Common myeloid progenitor, CD34-positive (primary cell): ENCODE measurements around the gene ADARB1.

Experiments used
- CTCF ChIA-PET: fragments of 350-600 bp; sonication (Branson Sonifier 250); formaldehyde crosslinking; loops from one replicate; lab custom pipeline; 2021; ENCODE audit warnings: antibody characterized with exemption; lab: Charles Lee
- POLR2A ChIA-PET: fragments of 350-600 bp; sonication (Branson Sonifier 250); formaldehyde crosslinking; loops from one replicate; lab custom pipeline; 2021; ENCODE audit warnings: antibody characterized with exemption; lab: Charles Lee
- DNase-seq, 3 donors: peaks; one replicate each; pipeline versions ENCODE4 v3.0.0 to v3.0.0-alpha.2; 2013
- H3K27ac ChIP-seq, 2 experiments: 1 replicate in 1 of 2; 2 replicates in 1 of 2; pipeline ENCODE4 v1.7.0; 2013; ENCODE audit warnings: inconsistent platforms in 2 of 2, low read length in 2 of 2, mild to moderate bottlenecking in 2 of 2, low read depth in 1 of 2, moderate library complexity in 1 of 2; ENCODE audit not compliant: severe bottlenecking in 2 of 2, insufficient read depth in 1 of 2, poor library complexity in 1 of 2
- H3K27me3 ChIP-seq, 5 experiments: replicated peaks in 2 of 5; 1 replicate in 3 of 5; 2 replicates in 2 of 5; pipeline versions ENCODE4 v1.6.1 to v1.7.0; 2013; ENCODE audit warnings: low read length in 4 of 5, mild to moderate bottlenecking in 2 of 5, moderate library complexity in 2 of 5, inconsistent platforms in 1 of 5; ENCODE audit not compliant: insufficient read depth in 5 of 5, control insufficient read depth in 4 of 5
- H3K36me3 ChIP-seq, 4 experiments: 1 replicate in 2 of 4; 2 replicates in 2 of 4; pipeline versions ENCODE4 v1.6.1 to v1.7.0; 2013; ENCODE audit warnings: low read length in 3 of 4, control low read depth in 1 of 4, mild to moderate bottlenecking in 1 of 4; ENCODE audit not compliant: control insufficient read depth in 4 of 4, insufficient read depth in 4 of 4
- H3K4me1 ChIP-seq, 4 experiments: 1 replicate in 3 of 4; 2 replicates in 1 of 4; pipeline versions ENCODE4 v1.6.1 to v1.7.1; 2013; ENCODE audit warnings: low read length in 3 of 4, mild to moderate bottlenecking in 3 of 4, control low read depth in 1 of 4, inconsistent platforms in 1 of 4, moderate library complexity in 1 of 4; ENCODE audit not compliant: control insufficient read depth in 4 of 4, insufficient read depth in 4 of 4; ENCODE audit errors: control extremely low read depth in 1 of 4
- H3K4me3 ChIP-seq, 7 experiments: 1 replicate in 4 of 7; 2 replicates in 3 of 7; pipeline versions ENCODE4 v1.5.1 to v1.7.0; 2013; ENCODE audit warnings: mild to moderate bottlenecking in 7 of 7, low read length in 6 of 7, moderate library complexity in 6 of 7, inconsistent platforms in 2 of 7, low read depth in 2 of 7, control low read depth in 1 of 7; ENCODE audit not compliant: insufficient read depth in 4 of 7, control insufficient read depth in 1 of 7; ENCODE audit errors: extremely low read depth in 1 of 7
- H3K9me3 ChIP-seq, 5 experiments: 1 replicate in 4 of 5; 2 replicates in 1 of 5; pipeline versions ENCODE4 v1.6.1 to v1.7.1; 2013; ENCODE audit warnings: low read length in 4 of 5, mild to moderate bottlenecking in 2 of 5, inconsistent platforms in 1 of 5, low read depth in 1 of 5, moderate library complexity in 1 of 5; ENCODE audit not compliant: control insufficient read depth in 4 of 5, insufficient read depth in 2 of 5; ENCODE audit errors: control extremely low read depth in 1 of 5
- WGBS: methylation state at CpG from one replicate; pipeline ENCODE4 v1.1.5; 2013; ENCODE audit not compliant: insufficient coverage; 5-methylcytosine and 5-hydroxymethylcytosine counted together

ADARB1 gene

DNA sequence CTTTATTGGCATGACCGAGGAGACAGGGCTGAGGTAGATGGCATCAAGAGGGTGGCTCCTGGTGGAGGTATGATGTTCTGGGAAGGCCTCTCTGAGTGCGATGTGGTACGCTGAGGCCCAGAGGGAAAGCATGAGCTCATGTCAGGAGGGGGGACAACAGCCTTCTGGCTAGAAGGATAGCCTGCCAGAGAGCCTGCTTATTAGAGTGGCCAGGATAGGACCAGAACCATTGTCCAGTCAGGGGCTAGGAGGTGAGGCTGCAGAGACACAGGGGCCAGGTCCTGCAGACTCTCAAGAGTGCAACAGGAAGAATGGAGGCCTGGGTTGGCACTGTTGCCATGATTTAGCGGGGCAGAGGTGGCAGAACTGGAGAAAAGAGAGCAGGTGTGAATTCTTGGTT lies 7.3 kb downstream of the ADARB1 start:
- ChIA-PET CTCF (interaction anchor here (0.8 to 5.6 kb wide), 4 partner anchors 15 to 57 kb away, joined by 3 to 18 read pairs (median 4); no protein-coding TSS in a partner anchor), POLR2A (no interaction called here)
- H3K4me3 ChIP-seq, result no peak overlapping the region
- H3K27ac ChIP-seq, result no peak overlapping the region
- H3K27me3 ChIP-seq, result peaks cover 0 to 5% (median 3%) of the 10 kb centered on the region in 5 experiments
- peaks cover under 1 to 9% (median 3%) of the 10 kb centered on the region in 4 experiments for H3K4me1 ChIP-seq
- no peaks in the 10 kb centered on the region for H3K36me3 ChIP-seq
- DNase-seq, result no peak
- WGBS, result 90% methylated on average over 3 of the region's 4 CpGs
- no peaks in the 10 kb centered on the region for H3K9me3 ChIP-seq

DNA sequence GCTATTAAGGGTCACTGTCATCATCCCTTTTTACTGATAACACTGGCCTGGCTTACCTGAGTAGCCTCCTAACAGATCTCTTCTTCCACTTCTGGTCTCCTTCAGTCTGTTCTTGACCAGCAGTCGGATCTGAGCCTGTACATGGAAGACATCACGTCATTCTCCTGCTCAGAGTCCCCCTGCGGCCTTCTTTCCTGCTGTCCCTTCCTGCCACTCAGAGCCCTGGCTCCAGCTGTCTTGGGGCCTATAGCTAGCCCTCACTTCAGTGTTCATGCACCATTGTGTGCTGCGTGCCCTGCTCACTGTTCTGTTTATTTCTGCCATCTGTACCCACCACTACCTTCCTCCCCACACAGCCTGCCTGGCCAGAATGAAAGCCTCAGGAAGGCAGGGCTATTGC lies 8.4 kb downstream of the ADARB1 start:
- 97% methylated on average over 3 of the region's 4 CpGs for WGBS
- ChIA-PET CTCF (interaction anchor here (1.0 to 5.6 kb wide), 5 partner anchors 15 to 56 kb away, joined by 3 to 18 read pairs (median 4); no protein-coding TSS in a partner anchor), POLR2A (no interaction called here)
- H3K36me3 ChIP-seq, result no peaks in the 10 kb centered on the region
- H3K4me3 ChIP-seq, result no peak overlapping the region
- no peak for DNase-seq
- no peaks in the 10 kb centered on the region for H3K9me3 ChIP-seq
- peaks cover 5 to 19% (median 12%) of the 10 kb centered on the region in 4 experiments for H3K4me1 ChIP-seq
- no peak overlapping the region for H3K27ac ChIP-seq
- H3K27me3 ChIP-seq, result peaks cover 0 to 3% (median 1%) of the 10 kb centered on the region in 5 experiments

DNA sequence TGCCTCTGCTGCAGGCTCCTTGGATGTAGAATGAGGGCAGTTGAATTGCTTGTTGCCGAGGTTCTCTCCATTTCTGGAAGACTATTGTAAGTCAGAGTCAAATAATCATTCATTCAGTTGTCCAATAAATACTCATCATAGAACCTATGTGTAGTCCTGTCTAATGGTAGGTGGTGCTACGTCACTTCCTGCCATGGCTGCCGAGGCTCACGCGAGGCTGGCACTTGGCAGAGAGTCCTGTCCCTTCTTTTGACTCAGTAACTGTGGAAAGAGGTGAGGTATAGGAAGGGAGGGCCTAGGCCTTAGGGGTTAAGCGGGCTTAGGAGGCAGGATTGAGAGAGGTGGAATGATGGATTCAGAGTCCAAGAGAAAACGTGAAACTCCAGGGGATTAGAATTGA lies 9.7 kb downstream of the ADARB1 start:
- peaks cover 0 to 3% (median 0%) of the 10 kb centered on the region in 5 experiments for H3K27me3 ChIP-seq
- H3K9me3 ChIP-seq, result no peaks in the 10 kb centered on the region
- ChIA-PET CTCF (interaction anchor here (2.0 to 5.6 kb wide), 2 partner anchors 13 to 44 kb away, joined by 8 to 18 read pairs; no protein-coding TSS in a partner anchor), POLR2A (no interaction called here)
- no peak overlapping the region for H3K4me3 ChIP-seq
- WGBS, result 96% methylated on average over 5 of the region's 7 CpGs
- H3K27ac ChIP-seq, result no peak overlapping the region
- H3K36me3 ChIP-seq, result no peaks in the 10 kb centered on the region
- peaks cover 5 to 19% (median 12%) of the 10 kb centered on the region in 4 experiments for H3K4me1 ChIP-seq
- DNase-seq, result no peak

DNA sequence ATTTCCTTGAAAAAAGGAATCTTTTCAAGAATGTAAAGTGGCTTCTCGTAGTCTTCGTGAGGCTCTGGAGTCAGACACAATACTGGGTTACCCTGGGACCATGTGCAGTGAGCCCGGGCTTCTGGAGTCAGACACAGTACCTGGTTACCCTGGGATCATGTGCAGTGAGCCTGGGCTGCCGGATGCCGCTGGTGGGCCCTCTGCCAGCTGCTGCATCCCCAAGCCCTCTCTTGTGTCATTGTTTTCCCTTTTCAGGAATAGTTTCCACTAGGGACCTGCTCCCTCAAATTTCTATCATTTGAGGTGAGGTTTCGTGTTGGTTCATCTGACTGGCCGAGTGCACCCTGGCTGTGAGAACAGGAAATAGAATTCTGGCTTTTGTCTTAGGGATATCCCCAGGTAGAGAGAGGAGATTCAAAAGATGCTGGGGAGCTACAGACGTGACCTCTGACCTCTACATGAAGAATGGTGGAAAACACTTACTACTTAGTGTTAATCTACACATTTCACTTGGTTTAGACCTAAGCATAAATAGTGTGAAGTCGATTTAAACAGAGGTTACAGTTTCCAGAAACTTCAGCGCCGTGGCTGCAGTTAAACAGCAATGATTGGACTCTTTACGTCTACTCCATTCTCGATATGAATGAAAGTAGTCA lies 10.6 kb downstream of the ADARB1 start:
- POLR2A ChIA-PET, result no interaction called here
- Histone ChIP-seq H3K4me3 (no peak overlapping the region), H3K27me3 (peaks cover 0 to 5% (median 0%) of the 10 kb centered on the region in 5 experiments), H3K4me1 (peaks cover 5 to 19% (median 12%) of the 10 kb centered on the region in 4 experiments), H3K36me3 (no peaks in the 10 kb centered on the region), H3K9me3 (no peaks in the 10 kb centered on the region), H3K27ac (no peak overlapping the region)
- CTCF ChIA-PET, result no interaction called here
- WGBS, result 95% methylated on average over 6 of the region's 13 CpGs
- DNase-seq, result no peak

DNA sequence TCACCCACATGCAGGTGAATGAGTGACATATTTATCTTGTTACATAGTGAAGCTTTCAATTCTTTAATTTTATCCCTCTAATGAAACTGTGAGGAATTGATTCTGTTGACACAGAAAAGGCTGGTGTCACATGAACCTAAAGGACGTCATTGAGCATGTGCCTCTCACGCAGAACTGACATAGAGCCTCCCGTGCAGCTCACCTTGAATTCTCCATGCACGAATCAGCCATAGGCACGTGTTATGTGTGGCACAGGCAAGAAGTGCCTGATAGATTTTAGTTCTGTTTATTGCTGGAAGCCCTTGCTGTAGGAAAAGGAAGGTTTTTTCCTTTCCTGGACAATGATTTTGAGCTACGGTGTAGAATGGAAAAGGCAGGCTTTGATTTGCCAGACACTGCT lies 11.3 kb downstream of the ADARB1 start:
- no peak for DNase-seq
- 100% methylated on average over 3 of the region's 6 CpGs for WGBS
- ChIA-PET CTCF (interaction anchor here (1.3 kb wide), 1 partner anchor 25 kb away, joined by 3 read pairs; no protein-coding TSS in a partner anchor), POLR2A (interaction anchor here (0.6 kb wide), 1 partner anchor 144 kb away, joined by 3 read pairs; no protein-coding TSS in a partner anchor)
- Histone ChIP-seq H3K36me3 (no peaks in the 10 kb centered on the region), H3K9me3 (no peaks in the 10 kb centered on the region), H3K27ac (no peak overlapping the region), H3K4me1 (peaks cover 5 to 19% (median 12%) of the 10 kb centered on the region in 4 experiments), H3K27me3 (peaks cover 0 to 5% (median 3%) of the 10 kb centered on the region in 5 experiments), H3K4me3 (no peak overlapping the region)

DNA sequence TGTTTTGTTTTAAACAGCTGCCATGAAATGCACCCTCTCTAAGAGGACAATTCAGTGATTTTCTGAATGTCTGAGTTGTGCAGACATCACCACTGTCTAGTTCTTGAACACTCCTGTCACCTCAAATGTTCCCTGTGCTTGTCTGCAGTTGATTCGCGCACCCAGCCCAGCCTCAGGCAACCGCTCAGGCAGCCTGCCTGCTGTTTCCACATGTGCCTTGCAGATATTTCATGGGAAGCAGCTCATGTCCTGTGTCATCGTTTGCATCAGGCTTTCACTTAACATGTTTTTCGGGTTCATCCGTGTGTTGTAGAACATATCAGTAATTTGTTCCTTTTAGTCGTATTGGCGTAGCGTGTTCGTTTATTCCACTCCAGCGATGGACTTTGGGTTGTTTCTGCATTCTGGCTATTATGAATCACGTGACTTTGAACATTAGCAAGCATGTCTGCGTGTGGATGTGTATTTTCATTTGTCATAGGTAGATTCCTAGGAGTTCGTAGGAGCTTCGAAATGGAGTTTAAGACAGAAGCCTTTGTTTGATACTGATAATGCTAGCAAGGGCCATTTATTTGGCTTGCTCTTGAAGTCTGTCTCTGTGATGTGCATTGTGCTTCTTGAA lies 12.1 kb downstream of the ADARB1 start:
- WGBS, result 90% methylated on average over 15 of the region's 15 CpGs
- DNase-seq, result peak in 2 of 3 donors; percentile 27 to 34
- Histone ChIP-seq H3K27me3 (peaks cover 0 to 4% (median 2%) of the 10 kb centered on the region in 5 experiments), H3K9me3 (no peaks in the 10 kb centered on the region), H3K36me3 (no peaks in the 10 kb centered on the region), H3K4me3 (no peak overlapping the region), H3K27ac (no peak overlapping the region), H3K4me1 (peaks cover 5 to 19% (median 12%) of the 10 kb centered on the region in 4 experiments)
- POLR2A ChIA-PET, result no interaction called here
- CTCF ChIA-PET, result interaction anchor here (0.7 to 1.3 kb wide), 5 partner anchors 9 to 42 kb away, joined by 3 read pairs; no protein-coding TSS in a partner anchor
